HepG2 (cell line): ENCODE measurements around the gene HNRNPA2B1. TPM values are rescaled to one million over a fixed set of nuclear protein-coding genes. Genes with fewer than 3 reads are reported as not detected.

Experiments
- ATAC-seq: fragments of 200-7000 bp; cut with Tn5 transposase; 3 replicates; pipeline ENCODE4 v1.9.1; 2020; ENCODE audit warnings: mild to moderate bottlenecking, moderate library complexity
- BruUV-seq: library from RNA; stranded (reverse); fragments of 400-500 nt; replicated peaks from 2 replicates; lab custom pipeline; 2021; lab: Mats Ljungman, UMichigan
- CTCF ChIA-PET: fragments of 300-600 bp; formaldehyde crosslinking; extraction: SDS; loops from one replicate; lab custom pipeline; 2021; ENCODE audit warnings: low total read pairs, inconsistent platforms, low intra/inter-chr PET ratio; lab: Yijun Ruan, JAX
- POLR2A ChIA-PET: fragments of 350-600 bp; sonication (Branson Sonifier 250); formaldehyde crosslinking; loops from one replicate; lab custom pipeline; 2020; ENCODE audit warnings: antibody characterized with exemption, inconsistent platforms; lab: Yijun Ruan, JAX
- DNase-seq: peaks from one replicate; pipeline ENCODE4 v3.0.0-alpha.2; 2015; ENCODE audit warnings: low spot score
- FAIRE-seq: peaks from 3 replicates; lab custom pipeline; 2011; peaks lifted over from hg19 to GRCh38; lab: Jason Lieb, UNC
- H2AFZ ChIP-seq: one replicate; pipeline ENCODE4 v1.6.1; 2011; ENCODE audit warnings: low read length, inconsistent platforms
- H3K27ac ChIP-seq: fragments of 300-600 bp; 3 replicates; pipeline ENCODE4 v1.8.0; 2011; ENCODE audit warnings: mixed run types, mild to moderate bottlenecking, mixed read lengths, low read length, inconsistent platforms; ENCODE audit not compliant: insufficient read depth; ENCODE audit errors: extremely low read length
- H3K27me3 ChIP-seq, 2 experiments: fragments of 200-600 bp in 1 of 2; 2 replicates in 1 of 2; 3 replicates in 1 of 2; pipeline versions ENCODE4 v1.6.0 to v1.8.0; 2011; ENCODE audit warnings: low read length in 2 of 2, mild to moderate bottlenecking in 2 of 2, moderate library complexity in 2 of 2, inconsistent platforms in 1 of 2; ENCODE audit not compliant: insufficient read depth in 2 of 2, control insufficient read depth in 1 of 2
- H3K36me3 ChIP-seq, 2 experiments: fragments of 200-600 bp in 1 of 2; replicated peaks in 1 of 2; 2 replicates in 1 of 2; 3 replicates in 1 of 2; pipeline versions ENCODE4 v1.5.1 to v1.8.0; 2011; ENCODE audit warnings: low read length in 2 of 2, inconsistent platforms in 1 of 2; ENCODE audit not compliant: insufficient read depth in 2 of 2, control insufficient read depth in 1 of 2
- H3K4me1 ChIP-seq: 2 replicates; pipeline ENCODE4 v1.5.1; 2012; ENCODE audit warnings: low read length, inconsistent platforms; ENCODE audit not compliant: insufficient read depth
- H3K4me2 ChIP-seq: 2 replicates; pipeline ENCODE4 v1.6.0; 2011; ENCODE audit warnings: low read depth, low read length, inconsistent platforms
- H3K4me3 ChIP-seq, 3 experiments: fragments of 200-600 bp in 1 of 3; sonication (generic), shearing (Covaris generic) in 1 of 3; replicated peaks in 1 of 3; 2 replicates each; pipeline ENCODE4 v1.5.1; 2011 to 2016; ENCODE audit warnings: low read length in 3 of 3, inconsistent platforms in 2 of 3, low read depth in 2 of 3, mild to moderate bottlenecking in 2 of 3, control low read depth in 1 of 3, mixed read lengths in 1 of 3; ENCODE audit not compliant: insufficient read depth in 1 of 3
- H3K79me2 ChIP-seq: one replicate; pipeline ENCODE4 v1.6.1; 2011; ENCODE audit warnings: low read length, inconsistent platforms; ENCODE audit not compliant: insufficient read depth
- H3K9ac ChIP-seq: 2 replicates; pipeline ENCODE4 v1.6.0; 2011; ENCODE audit warnings: mild to moderate bottlenecking, low read depth, low read length, inconsistent platforms; ENCODE audit not compliant: insufficient read depth
- H3K9me3 ChIP-seq: 2 replicates; pipeline ENCODE4 v1.5.1; 2012; ENCODE audit warnings: mild to moderate bottlenecking, low read length
- H4K20me1 ChIP-seq: 2 replicates; pipeline ENCODE4 v1.6.0; 2011; ENCODE audit warnings: inconsistent platforms, mild to moderate bottlenecking, low read length, moderate library complexity; ENCODE audit not compliant: insufficient read depth
- ATF1 ChIP-seq: IDR thresholded peaks from 2 replicates; pipeline ENCODE4 v1.6.1; 2016; ENCODE audit warnings: mild to moderate bottlenecking, control low read depth
- HNRNPH1 ChIP-seq: fragments of 200-400 bp; formaldehyde crosslinking; optimal IDR thresholded peaks from 2 replicates; pipeline ENCODE3; 2017; ENCODE audit warnings: mild to moderate bottlenecking, low read depth, low read length
- MAFF ChIP-seq: IDR thresholded peaks from 2 replicates; pipeline ENCODE4 v1.6.1; 2011; ENCODE audit warnings: low read depth, low read length, improper control_type of control experiment
- MAFK ChIP-seq, 2 experiments: IDR thresholded peaks in 1 of 2; conservative IDR thresholded peaks in 1 of 2; 2 replicates each; pipeline ENCODE4 v1.6.1; 2011; ENCODE audit warnings: improper control_type of control experiment in 2 of 2, low read length in 2 of 2
- MIER2 ChIP-seq: IDR thresholded peaks from 2 replicates; pipeline ENCODE4 v1.6.1; 2016; ENCODE audit warnings: missing biosample characterization, missing genetic modification reagents
- PRDM4 ChIP-seq: sonication (generic); formaldehyde crosslinking; IDR thresholded peaks from 2 replicates; pipeline ENCODE4 v1.9.0; 2021; ENCODE audit warnings: missing genetic modification reagents, borderline replicate concordance
- RNF219 ChIP-seq: sonication (generic); formaldehyde crosslinking; IDR thresholded peaks from 2 replicates; pipeline ENCODE4 v1.5.0; 2020; ENCODE audit warnings: mild to moderate bottlenecking, missing genetic modification reagents
- SALL2 ChIP-seq: sonication (generic); formaldehyde crosslinking; IDR thresholded peaks from 2 replicates; pipeline ENCODE4 v1.8.1; 2023; ENCODE audit warnings: mild to moderate bottlenecking, missing genetic modification reagents, inconsistent platforms
- SOX13 ChIP-seq, 3 experiments: fragments of 450-650 bp in 1 of 3; sonication (generic) in 1 of 3; formaldehyde crosslinking in 1 of 3; IDR thresholded peaks in 2 of 3; conservative IDR thresholded peaks in 1 of 3; 2 replicates each; pipeline versions ENCODE4 v1.5.0 to v1.6.1; 2016 to 2020; ENCODE audit warnings: antibody characterized with exemption in 1 of 3, mild to moderate bottlenecking in 1 of 3, missing compliant biosample characterization in 1 of 3, missing genetic modification reagents in 1 of 3, moderate library complexity in 1 of 3
- THAP8 ChIP-seq: sonication (generic); formaldehyde crosslinking; IDR thresholded peaks from 2 replicates; pipeline ENCODE4 v1.5.1; 2020; ENCODE audit warnings: missing genetic modification reagents, mild to moderate bottlenecking, borderline replicate concordance
- ZNF3 ChIP-seq: IDR thresholded peaks from 2 replicates; pipeline ENCODE4 v1.7.0; 2017; ENCODE audit warnings: inconsistent platforms
- WGBS: methylation state at CpG from one replicate; pipeline ENCODE4 v1.1.6; 2017; ENCODE audit warnings: low lambda C conversion rate; 5-methylcytosine and 5-hydroxymethylcytosine counted together
- in situ Hi-C: cut with HindIII; loops from 2 replicates; pipeline ENCODE4 v1.10.0; 2017; ENCODE audit warnings: low pct_unique_long_range_greater_than_20kb; ENCODE audit not compliant: extremely low pct_ligation_motif_present
- intact Hi-C: fragments of 100-400 bp; cut with micrococcal nuclease; formaldehyde crosslinking; loops from one replicate; pipeline ENCODE4 v1.10.0; 2022; ENCODE audit not compliant: unreplicated experiment
- polyA plus RNA-seq, 8 experiments: library from polyadenylated mRNA; depleted of rRNA in 3 of 8; stranded (reverse) in 7 of 8; unstranded in 1 of 8; fragments of >200 nt; fragmentation: Illumina TruSeq in 4 of 8; extraction: Trizol in 4 of 8; gene quantifications; 2 replicates each; pipeline versions ENCODE4 v1.2.1 to v1.2.3, GENCODE V29; 2011 to 2016; ENCODE audit warnings: low read depth in 4 of 8, missing spikeins in 1 of 8, mixed read lengths in 1 of 8; ENCODE audit not compliant: insufficient read depth in 1 of 8
- total RNA-seq, 5 experiments: library from RNA; depleted of rRNA; stranded (reverse); fragments of >200 nt; fragmentation: Illumina TruSeq; extraction: Trizol; gene quantifications; 2 replicates each; pipeline ENCODE4 v1.2.3, GENCODE V29; 2016; ENCODE audit warnings: low read depth in 1 of 5

HNRNPA2B1 gene
- total and polyA plus RNA-seq, 2 of the 13 experiments (the other 11 are each of a cell fraction or from before 2014, with no cell fraction given) = 193 to 412 TPM

GRCh38 chr7:26168458-26169023, 32.0 kb downstream of the HNRNPA2B1 start:
- no peak for TF ChIP-seq ZNF3 (CRISPR knock-in tag)
- no peak for TF ChIP-seq THAP8 (CRISPR knock-in tag)
- no peak for TF ChIP-seq MIER2 (CRISPR knock-in tag)
- TF ChIP-seq ATF1 (CRISPR knock-in tag) = no peak
- TF ChIP-seq RNF219 (CRISPR knock-in tag) = no peak
- peak; percentile 27 to 57; a peak in 2 of 4 replicates for TF ChIP-seq MAFK (conservative IDR thresholded peaks at IDR 0.05 in 1 of 2, IDR thresholded peaks at IDR 0.05 in 1 of 2; ENCODE audit: low read length in 2 of 2)
- no peak for TF ChIP-seq SALL2 (CRISPR knock-in tag)
- TF ChIP-seq SOX13 (IDR thresholded peaks at IDR 0.05) = no peak
- no peak for TF ChIP-seq SOX13 (CRISPR knock-in tag; conservative IDR thresholded peaks at IDR 0.05 in 1 of 2, IDR thresholded peaks at IDR 0.05 in 1 of 2)
- no peak for TF ChIP-seq PRDM4 (CRISPR knock-in tag)
- TF ChIP-seq MAFF = peak; percentile 27; the same call in 1 of the 2 replicates
- TF ChIP-seq HNRNPH1 = no peak
- FAIRE-seq (no peak), DNase-seq (no peak), ATAC-seq (no peak)
- Histone ChIP-seq H4K20me1 (no peaks in the 10 kb centered on the region), H2AFZ (no peak overlapping the region), H3K4me2 (no peak overlapping the region), H3K9ac (no peak overlapping the region), H3K27ac (no peak overlapping the region), H3K9me3 (no peaks in the 10 kb centered on the region), H3K4me1 (no peaks in the 10 kb centered on the region), H3K27me3 (no peaks in the 10 kb centered on the region), H3K79me2 (no peaks in the 10 kb centered on the region), H3K36me3 (no peaks in the 10 kb centered on the region), H3K4me3 (no peak overlapping the region)
- BruUV-seq = no TSS peak
- intact Hi-C loops (no loop called here), in situ Hi-C loops (no loop called here)
- ChIA-PET CTCF (no interaction called here), POLR2A (no interaction called here)
- 89% methylated on average over 6 of the region's 6 CpGs for WGBS
